CD4-positive, alpha-beta T cell treated with Interleukin-12 subunit alpha and Interleukin-12 subunit beta, for 1 hour (primary cell): ENCODE data around the gene FREM1.

ENCODE experiments used
- DNase-seq: peaks from one replicate; pipeline ENCODE4 v3.0.0-alpha.2; 2020

FREM1 gene

DNA sequence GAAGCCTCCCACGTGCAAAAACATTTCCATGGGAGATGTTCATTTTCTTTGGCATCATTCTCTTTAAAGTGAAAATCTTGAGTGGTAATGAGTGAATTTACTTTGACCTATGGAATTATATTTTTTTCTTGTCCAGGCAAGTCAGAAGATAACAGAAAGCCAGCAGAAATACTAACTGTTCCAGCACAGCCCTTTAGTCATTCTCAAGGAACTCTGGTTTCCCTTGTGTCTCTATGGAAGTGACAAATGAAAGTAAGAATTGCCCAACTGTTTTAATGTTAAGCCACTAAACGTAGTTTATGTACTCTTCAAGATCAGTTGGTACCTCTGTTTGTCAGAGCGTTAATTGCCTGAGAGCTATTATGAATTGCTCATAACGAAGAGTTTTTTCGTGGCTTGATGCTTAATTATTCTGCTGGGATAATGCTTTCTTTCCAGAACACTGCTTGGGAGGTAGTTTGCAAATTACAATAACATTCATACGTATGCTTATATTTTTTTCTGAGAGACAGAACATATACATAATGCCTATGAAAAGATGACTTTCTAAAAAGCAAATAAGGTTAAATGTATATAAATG lies 103.2 kb downstream of the FREM1 start:
- no peak for DNase-seq

GRCh38 chr9:14799030-14799429 lies 111.2 kb downstream of the FREM1 start:
- no peak for DNase-seq

GRCh38 chr9:14797435-14797834 lies 112.8 kb downstream of the FREM1 start:
- no peak for DNase-seq

DNA sequence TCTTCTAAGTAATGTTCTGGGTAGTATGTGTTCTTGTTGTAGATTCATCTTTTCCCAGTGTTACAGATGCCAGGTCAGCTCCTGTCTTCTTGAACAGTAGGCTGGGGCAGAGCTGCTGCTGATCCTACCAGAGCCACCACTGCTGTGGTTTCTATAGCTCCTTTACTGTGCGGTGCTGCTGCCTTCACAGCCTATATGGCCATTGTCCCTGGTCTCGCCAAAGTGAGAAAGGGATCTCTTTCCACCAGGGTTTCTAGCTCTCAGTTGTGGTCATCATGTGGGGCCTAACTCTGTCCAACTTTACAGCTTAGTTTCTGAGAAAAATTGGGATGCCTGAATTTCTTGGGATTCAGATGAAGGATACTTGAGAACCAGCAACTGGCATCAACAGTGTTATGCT lies 116.8 kb downstream of the FREM1 start:
- DNase-seq, result no peak

GRCh38 chr9:14790628-14791027 lies 119.6 kb downstream of the FREM1 start:
- no peak for DNase-seq

- DNase-seq, result no peak
These were observed 121.4 kb downstream of the FREM1 start for GRCh38 chr9:14788846-14789245.

GRCh38 chr9:14783358-14783757 lies 126.9 kb downstream of the FREM1 start:
- no peak for DNase-seq

DNA sequence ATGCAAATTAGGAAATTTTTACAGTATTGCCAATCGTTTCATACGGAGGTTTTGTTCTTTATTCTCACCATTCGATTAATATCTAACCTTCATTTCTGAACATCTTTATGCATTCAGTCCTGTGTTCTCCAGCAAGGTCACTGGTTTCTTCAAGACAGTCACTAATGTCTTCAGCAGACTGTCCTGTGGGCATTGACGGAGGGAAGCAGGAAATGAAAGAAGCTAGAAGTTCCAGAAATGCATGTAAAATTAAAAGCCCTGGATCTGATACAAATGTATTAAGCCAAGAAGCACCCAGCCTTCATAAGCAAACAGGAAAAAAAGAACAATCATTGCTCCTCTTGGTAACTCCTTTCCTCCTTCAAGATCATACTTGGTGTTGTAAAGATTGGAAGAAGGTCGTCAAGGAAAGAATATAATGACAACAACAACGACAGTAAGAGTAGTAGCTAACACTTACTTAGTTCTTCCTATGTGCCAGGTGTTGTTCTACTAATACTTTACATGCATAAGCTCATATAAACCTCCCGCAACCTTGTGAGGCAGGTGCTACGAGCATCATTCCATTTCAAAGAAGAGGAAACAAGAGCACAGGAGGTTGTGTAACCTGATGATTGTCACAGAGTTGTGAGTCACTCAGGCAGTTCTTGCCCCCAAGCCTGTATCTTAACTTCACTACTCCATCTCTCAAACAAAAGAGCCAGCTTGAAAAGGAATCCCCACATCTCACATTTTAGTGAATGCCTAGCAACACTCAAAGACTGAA lies 127.8 kb downstream of the FREM1 start:
- DNase-seq, result no peak

GRCh38 chr9:14780693-14781092 lies 129.5 kb downstream of the FREM1 start:
- no peak for DNase-seq

- DNase-seq, result no peak
These were observed 130.0 kb downstream of the FREM1 start for GRCh38 chr9:14780251-14780650.

DNA sequence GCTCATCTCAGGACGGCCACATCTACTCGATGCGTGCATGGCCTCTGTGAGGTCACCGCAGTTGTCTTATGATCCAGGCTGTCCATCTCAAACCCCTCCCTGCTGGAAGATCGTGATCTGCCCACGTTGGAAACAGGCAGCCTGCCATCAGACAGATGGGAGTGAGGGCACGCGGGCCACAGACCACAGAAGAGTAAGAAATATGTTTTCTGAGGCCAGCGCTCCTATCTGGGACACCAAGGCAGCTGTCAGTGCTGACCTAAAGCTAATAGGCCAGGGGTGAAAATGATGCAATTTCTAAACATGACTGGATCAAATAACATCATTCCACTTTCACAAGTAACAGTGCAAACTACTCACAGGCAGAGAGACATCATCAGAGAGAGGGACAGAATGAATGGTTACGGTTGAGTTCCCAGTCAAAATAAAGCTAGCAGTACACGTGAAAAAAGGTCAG lies 130.6 kb downstream of the FREM1 start:
- DNase-seq, result no peak

DNA sequence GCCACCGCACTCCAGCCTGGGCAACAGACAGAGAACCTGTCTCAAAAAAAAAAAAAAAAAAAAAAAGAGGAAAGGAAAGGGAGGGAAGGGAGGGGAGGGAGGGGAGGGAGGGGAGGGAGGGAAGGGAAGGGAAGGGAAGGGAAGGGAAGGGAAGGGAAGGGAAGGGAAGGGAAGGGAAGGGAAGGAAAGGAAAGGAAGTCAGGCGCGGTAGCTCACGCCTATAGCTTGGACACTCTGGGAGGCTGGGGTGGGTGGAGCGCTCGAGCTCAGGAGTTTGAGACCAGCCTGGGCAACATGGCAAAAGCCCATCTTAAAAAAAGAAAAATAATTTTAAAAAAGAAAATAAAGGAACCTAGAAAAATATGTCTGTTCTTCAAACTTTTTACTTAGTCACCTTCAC lies 131.7 kb downstream of the FREM1 start:
- DNase-seq, result no peak

GRCh38 chr9:14775917-14776316 lies 134.3 kb downstream of the FREM1 start:
- no peak for DNase-seq

- no peak for DNase-seq
These were observed 139.6 kb downstream of the FREM1 start for GRCh38 chr9:14770592-14770991.

DNA sequence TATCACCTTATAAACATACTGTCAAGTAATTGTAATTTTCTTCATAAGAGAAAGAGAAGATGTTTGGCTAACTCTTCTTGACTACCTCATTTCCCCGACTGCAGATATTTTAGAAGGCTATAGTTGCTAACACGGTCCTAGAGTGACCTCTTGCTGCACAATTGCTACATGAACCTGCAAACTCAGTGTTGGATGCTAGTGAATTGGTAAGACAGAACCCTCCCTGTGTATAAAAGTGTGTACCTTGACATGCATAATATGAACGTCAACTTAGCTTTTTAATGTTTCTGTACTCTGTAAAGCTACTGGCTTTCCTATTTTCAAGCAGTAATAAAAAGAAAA lies 141.0 kb downstream of the FREM1 start:
- DNase-seq, result no peak

DNA sequence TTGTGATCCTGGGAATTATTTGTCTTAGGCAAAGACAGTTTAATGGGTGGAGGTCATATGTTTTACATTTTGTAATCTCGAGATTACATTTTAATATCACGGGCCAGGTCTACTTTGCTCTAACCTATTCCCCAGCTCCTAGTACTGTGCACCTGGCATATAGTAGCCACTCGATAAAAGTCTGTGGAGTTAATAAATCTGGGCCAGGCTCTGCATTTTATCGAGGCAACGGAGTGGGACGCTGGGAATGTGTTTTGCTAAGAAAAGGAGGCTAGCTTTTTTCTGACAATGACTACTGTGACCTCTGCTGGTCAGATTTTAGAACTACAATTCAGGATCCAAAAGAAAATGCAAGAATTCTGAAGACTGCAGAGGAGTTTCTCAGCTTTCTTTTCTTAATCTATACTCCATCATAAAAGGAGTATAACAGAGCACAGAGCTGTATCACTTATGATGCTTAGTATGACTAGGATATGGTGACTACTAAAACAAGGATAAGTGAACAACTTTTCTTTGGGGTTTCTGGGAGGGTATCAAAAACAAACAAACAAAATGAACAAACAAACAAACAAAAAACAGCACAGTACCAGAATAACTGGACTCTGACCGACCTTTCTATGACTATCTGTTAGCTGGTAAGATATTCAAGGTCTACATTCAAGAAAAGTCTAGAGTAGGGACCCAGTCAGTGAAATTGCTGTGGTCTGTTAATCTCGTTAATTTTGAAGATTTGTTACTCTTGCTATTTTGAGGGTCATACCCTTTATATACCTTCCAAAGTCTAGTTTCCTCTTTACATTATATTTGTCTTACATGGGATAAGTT lies 141.6 kb downstream of the FREM1 start:
- peak; percentile 16 for DNase-seq

DNA sequence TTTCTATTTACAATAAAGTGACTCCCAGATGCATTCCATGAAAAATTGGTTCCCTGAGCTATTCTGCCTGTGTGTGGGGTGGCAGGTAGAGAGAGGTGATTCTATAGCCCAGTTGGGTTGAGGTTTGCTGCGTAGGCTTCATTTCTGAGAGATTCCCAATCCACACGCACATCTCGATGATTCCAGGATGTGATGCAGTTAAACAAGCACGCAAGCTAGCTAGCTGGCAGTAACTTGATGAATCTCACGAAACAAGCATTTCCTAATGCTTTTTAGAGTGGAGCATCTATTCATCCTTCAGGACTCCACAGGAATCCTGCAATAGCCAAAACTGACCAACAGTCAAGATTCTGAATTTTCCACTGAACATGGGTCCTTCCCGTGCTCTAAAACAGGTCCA lies 143.9 kb downstream of the FREM1 start:
- no peak for DNase-seq

DNA sequence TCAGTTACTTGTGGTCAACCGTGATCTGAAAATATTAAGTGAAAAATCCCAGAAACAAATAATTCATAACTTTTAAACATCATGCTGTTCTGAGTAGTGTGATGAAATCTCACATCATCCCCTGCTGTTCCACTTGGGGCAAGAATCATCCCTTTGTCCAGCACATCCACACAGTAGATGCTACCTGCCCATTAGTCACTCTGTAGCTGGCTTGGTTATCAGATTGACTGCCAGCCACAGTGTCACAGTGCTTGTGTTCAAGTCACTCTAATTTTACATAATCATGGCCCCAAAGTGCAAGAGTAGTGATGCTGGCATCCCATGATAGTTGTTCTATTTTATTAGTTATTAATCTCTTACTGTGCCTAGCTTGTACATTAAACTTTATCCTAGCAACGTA lies 148.6 kb downstream of the FREM1 start:
- DNase-seq, result no peak

DNA sequence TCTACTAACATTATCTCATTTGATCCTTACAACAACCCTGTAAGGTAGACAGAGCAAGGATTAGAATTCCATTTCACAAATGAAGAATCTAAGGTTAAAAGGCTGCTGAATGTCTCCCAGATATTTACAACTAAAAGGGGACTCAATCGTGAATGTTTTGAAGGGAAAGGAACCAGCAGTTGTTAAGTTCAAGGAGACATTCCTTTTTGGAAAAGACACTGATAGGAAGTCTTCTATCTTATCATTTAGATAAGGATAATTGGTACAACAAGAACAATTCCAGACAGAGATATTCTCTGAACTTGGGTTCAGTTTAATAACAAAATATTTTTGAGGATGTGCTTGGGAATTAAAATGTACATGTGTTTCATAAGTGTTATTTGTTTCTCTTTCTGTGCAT lies 150.2 kb downstream of the FREM1 start:
- no peak for DNase-seq

DNA sequence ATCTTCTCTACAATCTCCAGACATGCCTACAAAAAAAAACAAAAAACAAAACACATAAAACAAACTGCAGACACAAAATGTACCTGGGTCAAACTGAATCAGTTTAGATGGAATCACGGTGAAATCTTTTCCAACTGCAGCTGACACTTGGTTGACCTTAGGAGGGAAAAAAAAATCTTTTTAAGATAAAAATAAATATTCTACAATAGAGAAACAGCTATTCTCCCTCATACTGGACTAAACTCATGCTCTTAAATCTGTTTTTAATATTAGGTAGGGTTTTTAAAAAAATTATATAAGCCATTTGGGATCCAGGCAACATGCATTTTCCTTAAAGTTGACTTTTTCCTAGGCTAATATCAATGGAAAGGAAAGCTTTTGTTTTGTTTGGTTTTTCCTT lies 153.9 kb downstream of the FREM1 start:
- no peak for DNase-seq

- no peak for DNase-seq
These were observed 157.4 kb downstream of the FREM1 start for GRCh38 chr9:14752871-14753270.

DNA sequence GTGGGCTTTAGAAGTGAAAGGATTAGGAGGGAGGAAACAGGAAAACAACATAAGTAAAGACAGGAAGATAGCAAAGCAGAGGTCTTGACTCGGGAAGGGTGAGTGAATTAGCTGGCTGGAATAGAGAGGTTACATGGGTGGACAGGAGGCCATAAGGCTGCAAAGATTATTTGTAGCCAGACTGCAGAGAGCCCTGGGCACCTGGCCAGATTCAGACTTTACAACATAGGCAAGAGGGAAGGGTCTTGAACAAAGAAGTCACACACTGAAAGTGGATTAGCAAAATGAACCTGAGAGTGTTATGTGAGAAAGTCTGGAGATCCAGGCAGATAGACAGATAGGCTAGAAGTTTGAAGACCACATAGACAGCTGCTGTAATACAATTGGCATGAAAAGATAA lies 158.0 kb downstream of the FREM1 start:
- no peak for DNase-seq

DNA sequence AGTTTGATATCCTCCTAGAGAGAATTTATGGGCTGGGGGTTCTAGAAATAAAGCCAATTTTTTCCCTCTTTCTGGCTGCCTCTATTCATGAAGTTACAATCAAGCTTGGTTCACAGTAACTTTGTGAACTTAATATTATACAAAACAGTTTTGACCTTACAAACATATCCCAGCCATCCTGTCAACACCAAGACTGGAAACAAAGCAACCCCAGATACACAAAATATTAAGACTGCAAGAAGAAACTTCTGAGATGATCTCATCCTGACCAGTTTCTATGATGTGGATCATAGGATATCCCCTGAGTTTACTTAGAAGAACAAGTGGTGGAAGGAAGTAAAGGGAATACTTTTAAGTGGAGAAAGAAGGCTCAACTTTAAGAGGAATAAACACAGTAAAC lies 159.4 kb downstream of the FREM1 start:
- DNase-seq, result no peak

DNA sequence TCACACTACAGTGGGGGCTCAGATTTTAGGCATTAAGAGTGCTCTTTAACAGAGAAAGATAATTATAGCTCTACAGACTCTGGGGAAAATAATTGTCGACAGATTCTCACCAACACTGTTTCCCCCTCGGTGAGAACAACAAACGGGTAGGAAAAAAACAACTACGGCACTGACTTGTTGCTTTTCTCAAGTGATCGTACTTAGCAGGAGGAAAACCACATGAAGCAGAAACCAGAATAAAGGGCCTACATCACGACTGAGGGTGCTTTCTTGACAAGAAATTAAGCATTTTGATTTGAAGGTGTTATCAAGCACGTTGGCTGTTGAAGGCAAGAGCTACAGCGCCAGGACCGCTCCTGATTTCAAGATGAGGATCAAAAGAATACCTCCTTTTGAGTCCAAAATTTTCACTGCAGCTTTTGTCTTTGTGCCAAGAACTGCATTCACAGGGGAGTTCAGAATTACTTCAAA lies 160.5 kb downstream of the FREM1 start:
- DNase-seq, result no peak
